ENCODE measurements around the gene RITA1. TPM values are rescaled to one million over a fixed set of nuclear protein-coding genes. Genes with fewer than 3 reads are reported as not detected.

Gene RITA1
- total and polyA plus RNA-seq, 10 of the 15 experiments (the other 5 are each of a cell fraction or from before 2014, with no cell fraction given): 2.3 to 39.9 (median 24.8) TPM

DNA sequence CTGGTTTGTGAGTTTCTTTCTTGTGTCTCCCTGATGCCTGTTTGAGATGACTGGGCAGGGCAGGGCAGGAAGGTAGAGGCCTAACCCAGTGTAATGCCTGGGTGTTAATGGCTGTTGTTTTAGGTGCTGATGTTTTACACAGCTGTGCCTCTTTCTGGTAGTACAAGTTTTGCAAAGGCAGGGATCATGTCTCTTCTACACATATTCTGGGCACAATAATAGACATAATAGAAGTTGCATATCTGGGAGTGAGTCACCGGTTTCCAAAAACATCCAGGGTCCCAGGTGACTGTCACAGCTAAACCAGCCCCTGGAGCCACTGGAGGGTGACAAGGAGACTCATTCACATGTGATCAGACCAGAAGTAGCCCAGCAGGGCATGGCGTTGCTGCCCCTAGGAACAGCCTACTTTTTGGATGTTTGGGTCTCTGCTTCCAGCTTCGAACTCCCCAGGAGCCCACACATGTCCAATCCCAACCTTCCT, 53.8 kb downstream of the RITA1 start:
- peaks cover 4 to 17% of the 10 kb centered on the region in 2 experiments for H3K36me3 ChIP-seq (ENCODE audit: control insufficient read depth in 2 of 2, insufficient read depth in 2 of 2, low read length in 1 of 2)
- BruUV-seq (replicated peaks): no TSS peak
- no peak overlapping the region for H3K9ac ChIP-seq (ENCODE audit: control insufficient read depth, insufficient read depth, low read length)
- peaks cover 3% of the 10 kb centered on the region; the same call in 1 of the 2 replicates for H3K4me1 ChIP-seq (ENCODE audit: control insufficient read depth, insufficient read depth, low read length)
- no peaks in the 10 kb centered on the region; the same call in 1 of the 2 replicates for H3K79me2 ChIP-seq (ENCODE audit: control insufficient read depth, insufficient read depth, low read length)
- H3K4me3 ChIP-seq: no peak overlapping the region
- FAIRE-seq: no peak
- ATAC-seq: peak; percentile 59
- no peak overlapping the region for H3K4me2 ChIP-seq (ENCODE audit: control insufficient read depth, insufficient read depth)
- DNase-seq (ENCODE audit: low read depth, low spot score): no peak
- H3K27me3 ChIP-seq (replicated peaks in 1 of 2; ENCODE audit: control insufficient read depth in 2 of 2, insufficient read depth in 2 of 2, low read length in 1 of 2): no peaks in the 10 kb centered on the region
- intact Hi-C loops (cut with micrococcal nuclease; ENCODE audit: unreplicated experiment) (no loop called here), in situ Hi-C loops (cut with MboI) (no loop called here)
- H3K27ac ChIP-seq (ENCODE audit: control insufficient read depth, insufficient read depth): no peak overlapping the region
- SMC1A ChIA-PET (ENCODE audit: uncharacterized antibody, unreplicated experiment): interaction anchor here (1.1 to 1.2 kb wide), 3 partner anchors 14 to 95 kb away, joined by 3 read pairs; partner anchors contain the start of gene SLC8B1
- RAD21 ChIA-PET (ENCODE audit: unreplicated experiment): interaction anchor here (1.5 kb wide), 1 partner anchor 18 kb away, joined by 3 read pairs; no protein-coding TSS in a partner anchor
- H4K20me1 ChIP-seq (ENCODE audit: control insufficient read depth, insufficient read depth): no peaks in the 10 kb centered on the region
- H3K9me3 ChIP-seq (replicated peaks; ENCODE audit: control insufficient read depth, insufficient read depth, low read length): no peaks in the 10 kb centered on the region
- H2AFZ ChIP-seq (ENCODE audit: control insufficient read depth, low read depth, low read length): no peak overlapping the region
- TF ChIP-seq EED (IDR thresholded peaks at IDR 0.05; ENCODE audit: low read depth): no peak
- TF ChIP-seq, protein P1, sequence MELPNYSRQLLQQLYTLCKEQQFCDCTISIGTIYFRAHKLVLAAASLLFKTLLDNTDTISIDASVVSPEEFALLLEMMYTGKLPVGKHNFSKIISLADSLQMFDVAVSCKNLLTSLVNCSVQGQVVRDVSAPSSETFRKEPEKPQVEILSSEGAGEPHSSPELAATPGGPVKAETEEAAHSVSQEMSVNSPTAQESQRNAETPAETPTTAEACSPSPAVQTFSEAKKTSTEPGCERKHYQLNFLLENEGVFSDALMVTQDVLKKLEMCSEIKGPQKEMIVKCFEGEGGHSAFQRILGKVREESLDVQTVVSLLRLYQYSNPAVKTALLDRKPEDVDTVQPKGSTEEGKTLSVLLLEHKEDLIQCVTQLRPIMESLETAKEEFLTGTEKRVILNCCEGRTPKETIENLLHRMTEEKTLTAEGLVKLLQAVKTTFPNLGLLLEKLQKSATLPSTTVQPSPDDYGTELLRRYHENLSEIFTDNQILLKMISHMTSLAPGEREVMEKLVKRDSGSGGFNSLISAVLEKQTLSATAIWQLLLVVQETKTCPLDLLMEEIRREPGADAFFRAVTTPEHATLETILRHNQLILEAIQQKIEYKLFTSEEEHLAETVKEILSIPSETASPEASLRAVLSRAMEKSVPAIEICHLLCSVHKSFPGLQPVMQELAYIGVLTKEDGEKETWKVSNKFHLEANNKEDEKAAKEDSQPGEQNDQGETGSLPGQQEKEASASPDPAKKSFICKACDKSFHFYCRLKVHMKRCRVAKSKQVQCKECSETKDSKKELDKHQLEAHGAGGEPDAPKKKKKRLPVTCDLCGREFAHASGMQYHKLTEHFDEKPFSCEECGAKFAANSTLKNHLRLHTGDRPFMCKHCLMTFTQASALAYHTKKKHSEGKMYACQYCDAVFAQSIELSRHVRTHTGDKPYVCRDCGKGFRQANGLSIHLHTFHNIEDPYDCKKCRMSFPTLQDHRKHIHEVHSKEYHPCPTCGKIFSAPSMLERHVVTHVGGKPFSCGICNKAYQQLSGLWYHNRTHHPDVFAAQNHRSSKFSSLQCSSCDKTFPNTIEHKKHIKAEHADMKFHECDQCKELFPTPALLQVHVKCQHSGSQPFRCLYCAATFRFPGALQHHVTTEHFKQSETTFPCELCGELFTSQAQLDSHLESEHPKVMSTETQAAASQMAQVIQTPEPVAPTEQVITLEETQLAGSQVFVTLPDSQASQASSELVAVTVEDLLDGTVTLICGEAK (IDR thresholded peaks at IDR 0.05; ENCODE audit: borderline replicate concordance): no peak
- TF ChIP-seq CBFB (IDR thresholded peaks at IDR 0.05; ENCODE audit: low read depth): no peak
- no peak for TF ChIP-seq SUPT20H (IDR thresholded peaks at IDR 0.05; ENCODE audit: borderline replicate concordance, control insufficient read depth, low read depth, low read length)
- no peak for TF ChIP-seq NFYA (IDR thresholded peaks at IDR 0.05; ENCODE audit: borderline replicate concordance, low read depth, low read length)
- TF ChIP-seq SUZ12 (IDR thresholded peaks at IDR 0.05; ENCODE audit: unreplicated experiment): no peak
- no peak for TF ChIP-seq BACH1 (IDR thresholded peaks at IDR 0.05; ENCODE audit: borderline replicate concordance)
- no peak for TF ChIP-seq SMC3 (IDR thresholded peaks at IDR 0.05; ENCODE audit: borderline replicate concordance, low read length)
- no peak for TF ChIP-seq ASH2L (IDR thresholded peaks at IDR 0.05; ENCODE audit: borderline replicate concordance, low read depth)
- TF ChIP-seq KDM1A (IDR thresholded peaks at IDR 0.05; ENCODE audit: borderline replicate concordance): no peak
- no peak for TF ChIP-seq JUNB (IDR thresholded peaks at IDR 0.05)
- TF ChIP-seq, protein P2, sequence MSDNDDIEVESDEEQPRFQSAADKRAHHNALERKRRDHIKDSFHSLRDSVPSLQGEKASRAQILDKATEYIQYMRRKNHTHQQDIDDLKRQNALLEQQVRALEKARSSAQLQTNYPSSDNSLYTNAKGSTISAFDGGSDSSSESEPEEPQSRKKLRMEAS (IDR thresholded peaks at IDR 0.05; ENCODE audit: low read depth, low read length): no peak
- no peak for TF ChIP-seq DPF2 (IDR thresholded peaks at IDR 0.05)
- no peak for TF ChIP-seq SMAD1 (IDR thresholded peaks at IDR 0.05; ENCODE audit: low read depth, partially characterized antibody)
- TF ChIP-seq POLR2AphosphoS5 (IDR thresholded peaks at IDR 0.05; ENCODE audit: low read length): no peak
- no peak for TF ChIP-seq CBX5 (IDR thresholded peaks at IDR 0.05; ENCODE audit: low read depth)
- CTCF ChIA-PET: interaction anchor here (0.8 to 1.1 kb wide), 2 partner anchors 9 to 19 kb away, joined by 3 read pairs; a partner anchor contains a TSS
- WGBS (ENCODE audit: insufficient coverage, insufficient replicate concordance, low lambda C conversion rate, missing lambda C conversion rate): 46% methylated on average over 3 of the region's 3 CpGs
- POLR2A ChIA-PET: interaction anchor here (0.9 to 1.1 kb wide), 2 partner anchors 17 kb away, joined by 3 read pairs; no protein-coding TSS in a partner anchor
